Mucosa of gallbladder (tissue), 1 donor: ENCODE measurements around the gene CARD14. TPM values are rescaled to one million over a fixed set of nuclear protein-coding genes. Genes with fewer than 3 reads are reported as not detected.
"Not testable (repeated sequence)": the region's sequence is repeated elsewhere in the genome, so short reads cannot be mapped to it uniquely, and the experiment has no call there.

ENCODE experiments used
- DNase-seq: peaks from one replicate; pipeline ENCODE4 v3.0.0-alpha.2; 2020; ENCODE audit warnings: low spot score
- total RNA-seq: library from RNA; stranded (reverse); gene quantifications from one replicate; pipeline ENCODE4 v1.2.1, GENCODE V29; 2021
- donor health status: DM: no; HTN: no; CAD: no.

The CARD14 gene
- total RNA-seq, 1 donor from 2014 or later = 0.29 TPM

GRCh38 chr17:80223838-80224497 lies 54.1 kb downstream of the CARD14 start:
- no peak for DNase-seq

- no peak for DNase-seq
These were observed 54.9 kb downstream of the CARD14 start for GRCh38 chr17:80224683-80225082.

GRCh38 chr17:80225230-80225629 lies 55.4 kb downstream of the CARD14 start:
- no peak for DNase-seq

GRCh38 chr17:80227156-80227555 lies 57.3 kb downstream of the CARD14 start:
- no peak for DNase-seq

- no peak for DNase-seq
These were observed 57.8 kb downstream of the CARD14 start for GRCh38 chr17:80227666-80228065.

- DNase-seq = no peak
These were observed 58.6 kb downstream of the CARD14 start for GRCh38 chr17:80228477-80228876.

- DNase-seq = no peak
These were observed 59.2 kb downstream of the CARD14 start for GRCh38 chr17:80229011-80229410.

- no peak for DNase-seq
These were observed 62.6 kb downstream of the CARD14 start for GRCh38 chr17:80232438-80232837.

- no peak for DNase-seq
These were observed 63.4 kb downstream of the CARD14 start for GRCh38 chr17:80233202-80233601.

GRCh38 chr17:80236911-80237310 lies 67.1 kb downstream of the CARD14 start:
- no peak for DNase-seq

GRCh38 chr17:80237386-80237785 lies 67.6 kb downstream of the CARD14 start:
- DNase-seq = no peak

- no peak for DNase-seq
These were observed 72.7 kb downstream of the CARD14 start for GRCh38 chr17:80242505-80242904.

- DNase-seq = no peak
These were observed 74.0 kb downstream of the CARD14 start for GRCh38 chr17:80243526-80244433.

- not testable (repeated sequence) for DNase-seq
These were observed 74.6 kb downstream of the CARD14 start for GRCh38 chr17:80244448-80244847.

- DNase-seq = no peak
These were observed 75.2 kb downstream of the CARD14 start for GRCh38 chr17:80244871-80245509.

- no peak for DNase-seq
These were observed 75.9 kb downstream of the CARD14 start for GRCh38 chr17:80245566-80246265.

- no peak for DNase-seq
These were observed 76.4 kb downstream of the CARD14 start for GRCh38 chr17:80246266-80246681.

GRCh38 chr17:80246726-80247125 lies 76.9 kb downstream of the CARD14 start:
- no peak for DNase-seq

GRCh38 chr17:80247561-80247960 lies 77.7 kb downstream of the CARD14 start:
- DNase-seq = no peak

- DNase-seq = no peak
These were observed 78.4 kb downstream of the CARD14 start for GRCh38 chr17:80248001-80248893.
